ENCODE measurements around the gene DSN1.

The DSN1 gene

DNA sequence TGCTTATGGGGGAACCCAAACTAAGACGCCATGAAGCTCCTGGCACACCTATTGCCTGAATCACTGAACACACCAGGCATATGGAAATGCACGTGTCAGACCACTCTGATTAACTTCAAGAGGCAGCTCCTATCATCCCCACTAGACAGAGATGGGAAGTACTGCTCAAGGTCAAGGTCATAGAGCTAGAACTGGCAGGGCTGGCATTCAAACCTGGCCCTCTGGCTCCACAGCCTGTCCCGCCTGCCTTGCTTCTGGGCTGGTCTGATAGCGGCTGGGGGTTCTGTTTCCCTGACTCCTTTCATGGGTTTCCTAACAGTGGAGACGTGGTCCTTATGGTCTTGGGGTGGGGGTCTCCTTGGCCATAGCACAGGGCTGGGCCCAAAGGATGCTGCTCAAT is 22.6 kb upstream of the DSN1 start:
- DNase-seq (ENCODE audit: low read depth): no peak
- H3K4me3 ChIP-seq (ENCODE audit: low read length): no peak overlapping the region
- TF ChIP-seq, protein P1, sequence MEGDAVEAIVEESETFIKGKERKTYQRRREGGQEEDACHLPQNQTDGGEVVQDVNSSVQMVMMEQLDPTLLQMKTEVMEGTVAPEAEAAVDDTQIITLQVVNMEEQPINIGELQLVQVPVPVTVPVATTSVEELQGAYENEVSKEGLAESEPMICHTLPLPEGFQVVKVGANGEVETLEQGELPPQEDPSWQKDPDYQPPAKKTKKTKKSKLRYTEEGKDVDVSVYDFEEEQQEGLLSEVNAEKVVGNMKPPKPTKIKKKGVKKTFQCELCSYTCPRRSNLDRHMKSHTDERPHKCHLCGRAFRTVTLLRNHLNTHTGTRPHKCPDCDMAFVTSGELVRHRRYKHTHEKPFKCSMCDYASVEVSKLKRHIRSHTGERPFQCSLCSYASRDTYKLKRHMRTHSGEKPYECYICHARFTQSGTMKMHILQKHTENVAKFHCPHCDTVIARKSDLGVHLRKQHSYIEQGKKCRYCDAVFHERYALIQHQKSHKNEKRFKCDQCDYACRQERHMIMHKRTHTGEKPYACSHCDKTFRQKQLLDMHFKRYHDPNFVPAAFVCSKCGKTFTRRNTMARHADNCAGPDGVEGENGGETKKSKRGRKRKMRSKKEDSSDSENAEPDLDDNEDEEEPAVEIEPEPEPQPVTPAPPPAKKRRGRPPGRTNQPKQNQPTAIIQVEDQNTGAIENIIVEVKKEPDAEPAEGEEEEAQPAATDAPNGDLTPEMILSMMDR (conservative IDR thresholded peaks at IDR 0.05; ENCODE audit: low read length): no peak

DNA sequence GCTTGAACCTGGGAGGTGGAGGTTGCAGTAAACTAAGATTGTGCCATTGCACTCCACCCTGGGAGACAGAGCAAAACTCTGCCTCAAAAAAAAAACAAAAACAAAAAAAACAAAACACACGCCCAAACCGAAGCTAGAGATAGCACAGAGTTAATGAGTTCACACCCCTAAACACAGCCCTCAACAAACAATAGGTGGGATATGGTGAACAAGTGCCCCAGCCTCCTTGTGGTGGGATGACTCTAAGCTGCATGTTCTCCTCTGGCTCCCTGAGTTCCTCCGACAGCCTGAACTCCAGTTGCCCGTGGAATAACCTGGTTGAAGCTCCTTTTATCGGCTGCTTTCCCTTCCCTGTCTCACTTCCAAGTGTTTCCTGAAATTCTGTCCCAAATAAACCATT is 22.1 kb upstream of the DSN1 start:
- TF ChIP-seq, protein P1 (conservative IDR thresholded peaks at IDR 0.05; ENCODE audit: low read length): no peak

DNA sequence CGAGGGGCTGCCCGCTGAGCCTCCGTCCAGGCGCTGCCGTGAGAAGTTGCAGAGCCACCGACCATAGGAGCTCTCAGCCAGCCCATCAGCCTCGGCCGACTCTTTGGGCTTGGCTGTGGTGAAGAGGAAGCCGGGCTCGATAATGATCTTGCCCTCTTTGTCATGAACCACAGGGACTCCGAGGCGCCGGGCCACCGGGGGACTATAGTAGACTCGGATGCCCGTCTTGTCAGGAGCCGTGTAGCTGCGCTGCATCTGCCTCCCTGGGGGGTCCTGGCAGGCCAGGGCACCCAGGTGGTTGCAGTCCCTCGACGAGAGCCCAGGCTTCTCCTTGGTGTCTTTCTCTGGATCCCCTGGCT is 20.5 kb upstream of the DSN1 start:
- TF ChIP-seq, protein P1 (conservative IDR thresholded peaks at IDR 0.05; ENCODE audit: low read length): no peak
- DNase-seq (ENCODE audit: low read depth): no peak
- no peak overlapping the region for H3K4me3 ChIP-seq (ENCODE audit: low read length)

More for the DNA sequence above, 22.1 kb upstream of the DSN1 start:
- DNase-seq (ENCODE audit: low read depth): no peak
- no peak overlapping the region for H3K4me3 ChIP-seq (ENCODE audit: low read length)

DNA sequence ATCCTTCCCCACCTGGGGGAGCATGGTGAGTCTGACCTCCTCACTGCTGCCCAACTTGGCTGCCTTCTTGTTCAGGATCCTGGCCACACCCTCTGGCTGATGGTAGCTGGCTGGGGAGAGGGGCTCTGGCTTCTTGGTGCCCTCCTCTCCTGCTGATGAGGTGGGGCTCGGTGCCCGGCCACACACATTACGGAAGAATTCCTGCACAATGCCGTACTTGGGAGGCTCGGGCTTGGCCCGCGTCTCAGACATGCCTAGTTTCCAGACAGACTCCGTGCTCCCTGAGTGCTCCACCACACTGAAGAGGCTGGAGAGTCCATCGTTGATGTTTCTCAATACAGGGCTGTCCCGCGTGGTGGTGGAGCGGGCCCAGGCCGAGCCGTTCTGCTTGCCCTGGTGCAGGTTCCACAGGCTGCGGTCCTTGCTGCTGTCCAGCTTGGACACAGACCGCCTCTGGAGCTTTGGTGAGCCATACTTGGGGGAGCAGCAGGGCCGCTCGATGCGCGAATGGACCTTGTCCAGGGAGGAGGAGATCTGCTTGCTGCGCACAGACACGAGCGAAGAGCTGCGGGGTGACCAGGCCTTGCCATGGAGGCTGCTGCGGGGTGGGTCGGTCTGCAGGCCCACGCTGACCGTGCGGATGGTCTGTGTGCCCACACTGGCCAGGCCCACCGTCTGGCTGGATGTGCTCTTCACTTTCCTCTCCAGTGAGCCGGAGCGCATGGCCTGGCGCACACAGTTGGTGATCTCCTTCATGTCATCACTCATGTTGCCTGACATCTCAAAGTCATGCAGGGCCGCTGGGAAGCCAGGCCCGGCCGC is 19.9 kb upstream of the DSN1 start:
- H3K4me3 ChIP-seq (ENCODE audit: low read length): no peak overlapping the region
- DNase-seq (ENCODE audit: low read depth): no peak
- TF ChIP-seq, protein P1 (conservative IDR thresholded peaks at IDR 0.05; ENCODE audit: low read length): no peak

DNA sequence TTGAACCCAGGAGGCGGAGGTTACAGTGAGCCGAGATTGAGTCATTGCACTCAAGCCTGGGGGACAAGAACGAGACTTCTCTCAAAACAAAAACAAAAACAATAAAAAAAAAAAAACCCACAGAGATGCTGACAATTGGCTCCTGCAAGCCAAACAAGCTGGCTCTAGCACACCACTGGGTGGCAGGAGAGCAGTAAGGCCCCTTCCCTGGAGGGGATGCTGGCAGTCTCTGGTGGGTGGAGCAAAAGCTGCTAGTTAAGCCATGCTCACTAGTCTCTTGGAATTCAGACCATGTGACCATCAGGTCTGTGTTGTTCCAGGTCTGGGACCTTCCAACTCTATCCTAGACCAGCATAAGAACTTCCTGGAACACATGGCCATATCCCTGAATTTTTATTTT is 18.9 kb upstream of the DSN1 start:
- H3K4me3 ChIP-seq (ENCODE audit: low read length): no peak overlapping the region
- peak; percentile 64 for DNase-seq (ENCODE audit: low read depth)
- TF ChIP-seq, protein P1 (conservative IDR thresholded peaks at IDR 0.05; ENCODE audit: low read length): peak; percentile 58

DNA sequence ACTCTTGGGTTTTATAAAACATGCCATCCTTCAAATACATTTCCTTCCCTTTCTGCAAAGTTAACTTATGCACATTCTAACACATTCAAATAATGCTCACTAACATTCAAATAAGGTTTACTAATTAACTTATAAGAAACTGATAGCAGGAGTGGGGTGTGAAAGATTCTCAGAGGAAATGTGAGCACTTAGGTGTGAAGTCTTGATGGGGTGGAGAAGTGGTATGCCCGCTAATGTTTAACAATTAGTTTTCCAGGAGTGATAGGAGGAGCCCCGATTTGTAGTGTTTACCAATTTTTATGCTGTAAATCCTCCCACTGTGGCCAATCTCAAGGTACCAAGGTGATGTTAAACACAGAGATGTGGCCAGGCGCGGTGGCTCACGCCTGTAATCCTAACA is 18.3 kb upstream of the DSN1 start:
- DNase-seq (ENCODE audit: low read depth): no peak
- no peak overlapping the region for H3K4me3 ChIP-seq (ENCODE audit: low read length)
- TF ChIP-seq, protein P1 (conservative IDR thresholded peaks at IDR 0.05; ENCODE audit: low read length): no peak

DNA sequence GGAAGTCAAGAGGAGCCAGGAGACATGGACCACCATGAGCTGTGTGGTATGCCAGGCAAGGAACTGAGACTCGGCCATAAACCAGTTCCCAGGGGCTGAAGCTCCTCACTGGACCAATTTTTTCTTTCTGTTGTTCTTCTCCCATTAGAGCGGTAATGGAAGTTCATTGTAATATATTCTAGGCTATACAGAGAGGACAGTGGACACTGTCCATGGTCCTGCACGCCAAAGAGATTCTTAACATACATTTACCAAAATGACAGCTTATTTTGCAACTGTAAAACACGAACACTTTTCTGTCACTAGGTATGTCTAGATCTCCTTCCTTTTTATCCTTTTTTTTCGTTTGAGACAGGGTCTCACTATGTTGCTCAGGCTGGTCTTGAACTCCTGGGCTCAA is 13.1 kb upstream of the DSN1 start:
- DNase-seq (ENCODE audit: low read depth): no peak
- H3K4me3 ChIP-seq (ENCODE audit: low read length): no peak overlapping the region
- TF ChIP-seq, protein P1 (conservative IDR thresholded peaks at IDR 0.05; ENCODE audit: low read length): no peak

Measured in AG10803 (cell line).